Nucleus accumbens (tissue), 56 donors: ENCODE results near the gene TRABD2A.
A peak's percentile ranks its signal among the peaks of the same experiment; 100 is the strongest.
"Not testable (repeated sequence)": the region's sequence is repeated elsewhere in the genome, so short reads cannot be mapped to it uniquely, and the experiment has no call there.

Experiments
- DNase-seq, 56 donors: peaks; one replicate each; lab custom pipeline; 2025; lab: John Stamatoyannopoulos, UW

TRABD2A gene, protein sequence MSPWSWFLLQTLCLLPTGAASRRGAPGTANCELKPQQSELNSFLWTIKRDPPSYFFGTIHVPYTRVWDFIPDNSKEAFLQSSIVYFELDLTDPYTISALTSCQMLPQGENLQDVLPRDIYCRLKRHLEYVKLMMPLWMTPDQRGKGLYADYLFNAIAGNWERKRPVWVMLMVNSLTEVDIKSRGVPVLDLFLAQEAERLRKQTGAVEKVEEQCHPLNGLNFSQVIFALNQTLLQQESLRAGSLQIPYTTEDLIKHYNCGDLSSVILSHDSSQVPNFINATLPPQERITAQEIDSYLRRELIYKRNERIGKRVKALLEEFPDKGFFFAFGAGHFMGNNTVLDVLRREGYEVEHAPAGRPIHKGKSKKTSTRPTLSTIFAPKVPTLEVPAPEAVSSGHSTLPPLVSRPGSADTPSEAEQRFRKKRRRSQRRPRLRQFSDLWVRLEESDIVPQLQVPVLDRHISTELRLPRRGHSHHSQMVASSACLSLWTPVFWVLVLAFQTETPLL

GRCh38 chr2:84880645-84881521, at the start of gene TRABD2A:
Gene TRABD2A, minus strand, starts transcription at chr2:84881084. Its CDS starts 45 bp downstream, at chr2:84881039.
- peak in 2 of 56 donors; percentile 5 to 8 for DNase-seq

DNA sequence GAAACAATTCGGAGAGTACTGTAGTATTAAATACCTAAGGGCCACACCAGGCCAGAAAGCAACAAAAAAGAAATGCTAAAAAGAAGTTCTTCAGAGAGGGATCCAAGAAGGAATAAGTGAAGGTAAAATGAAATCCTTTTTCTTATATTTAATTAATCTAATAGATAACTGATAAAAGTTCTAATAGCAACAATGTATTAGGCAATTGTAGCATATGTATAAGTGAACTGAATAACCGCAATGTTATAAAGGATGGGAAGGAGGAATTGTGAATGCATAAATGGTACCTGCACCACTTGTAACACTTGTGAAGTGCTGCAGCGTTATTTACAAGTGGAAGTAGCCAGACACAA, 46.4 kb upstream of the TRABD2A start:
- no peak for DNase-seq

GRCh38 chr2:84925724-84926376, 45.0 kb upstream of the TRABD2A start:
- peak in 55 of 56 donors; percentile 33 to 97 (median 84) for DNase-seq

GRCh38 chr2:84925336-84925723, 44.4 kb upstream of the TRABD2A start:
- no peak for DNase-seq

DNA sequence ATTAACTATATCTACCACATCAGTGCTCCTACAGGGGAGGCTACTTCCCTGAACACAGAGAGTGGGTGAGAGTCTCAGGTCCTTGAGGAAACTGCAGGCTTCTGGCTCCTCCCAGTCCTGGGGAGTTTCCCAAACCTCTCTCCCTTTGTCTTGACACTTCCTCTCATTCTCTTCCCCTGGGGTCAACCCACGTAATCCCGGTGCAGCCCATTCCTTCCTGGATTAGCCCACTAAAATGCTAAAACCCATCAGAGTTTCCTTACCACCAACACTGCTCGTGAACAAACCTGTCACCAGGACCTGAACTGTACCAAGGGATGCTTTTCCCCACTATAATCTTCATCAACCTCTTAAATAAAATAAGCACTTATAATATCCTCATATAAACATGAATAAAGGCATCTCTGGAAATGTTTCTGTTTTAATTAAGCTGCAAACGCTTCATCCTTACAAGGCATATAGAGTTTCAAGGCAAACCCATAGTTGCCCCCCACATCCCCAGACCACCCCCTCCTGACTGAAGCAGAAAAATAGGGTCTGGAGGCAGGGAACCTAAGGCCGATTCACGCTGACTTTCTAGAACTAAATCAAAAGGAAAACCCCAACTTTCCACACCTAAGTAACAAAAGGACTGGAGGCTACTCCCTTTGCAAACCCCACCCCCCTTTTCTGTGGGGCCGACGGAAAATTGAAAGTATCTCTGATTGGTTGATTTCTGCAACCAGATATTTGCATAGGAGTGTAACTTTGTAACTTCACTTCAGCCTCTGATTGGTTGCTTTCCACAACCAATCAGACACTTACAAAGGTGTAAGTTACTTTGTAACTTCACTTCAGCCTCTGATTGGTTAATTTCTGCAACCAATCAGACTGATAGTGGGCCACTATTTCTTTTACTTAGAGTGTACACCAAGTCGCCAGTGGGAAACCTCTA, 43.6 kb upstream of the TRABD2A start:
- peak in 2 of 56 donors; percentile 11 to 15 for DNase-seq

- DNase-seq: no peak
Observed at GRCh38 chr2:84923009-84923408, 42.1 kb upstream of the TRABD2A start.

GRCh38 chr2:84919885-84920580, 39.1 kb upstream of the TRABD2A start:
- DNase-seq: peak in 32 of 56 donors; percentile 2 to 81 (median 28)

- DNase-seq: no peak
Observed at GRCh38 chr2:84918430-84918829, 37.5 kb upstream of the TRABD2A start.

GRCh38 chr2:84917821-84918220, 36.9 kb upstream of the TRABD2A start:
- peak in 3 of 56 donors; percentile 12 to 32 (median 25) for DNase-seq

DNA sequence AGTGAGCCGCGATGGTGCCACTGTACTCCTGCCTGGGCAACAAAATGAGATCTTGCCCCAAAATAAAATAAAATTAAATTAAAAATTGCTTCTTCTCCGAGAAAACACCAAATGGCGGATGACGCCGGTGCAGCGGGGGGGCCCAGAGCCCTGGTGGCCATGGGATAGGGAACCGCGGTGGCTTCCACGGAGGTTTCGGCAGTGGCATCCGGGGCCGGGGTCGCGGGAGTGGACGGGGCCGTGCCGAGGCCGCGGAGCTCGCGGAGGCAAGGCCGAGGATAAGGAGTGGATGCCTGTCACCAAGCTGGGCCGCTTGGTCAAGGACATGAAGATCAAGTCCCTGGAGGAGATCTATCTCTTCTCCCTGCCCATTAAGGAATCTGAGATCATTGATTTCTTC, 34.8 kb upstream of the TRABD2A start:
- not testable (repeated sequence) for DNase-seq

DNA sequence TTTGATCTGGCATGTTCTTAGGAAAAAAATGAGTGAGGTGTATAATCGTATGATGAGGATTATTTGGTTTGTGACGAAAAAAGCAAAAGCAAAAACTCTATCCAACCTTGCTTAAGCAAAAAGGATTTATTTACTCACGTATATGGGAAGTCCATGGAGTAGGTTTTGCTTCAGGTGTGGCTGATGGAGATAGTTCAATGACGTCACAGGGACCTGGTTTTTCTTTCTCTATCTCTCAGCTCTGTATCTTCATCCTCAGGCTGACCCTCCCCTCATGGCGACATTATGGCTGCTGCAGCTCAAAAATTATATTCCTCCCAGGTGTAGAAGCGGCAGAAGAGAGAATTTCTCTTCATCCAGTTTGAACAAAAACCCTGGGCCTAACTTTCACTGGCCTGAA, 33.5 kb upstream of the TRABD2A start:
- no peak for DNase-seq

GRCh38 chr2:84912984-84913383, 32.1 kb upstream of the TRABD2A start:
- DNase-seq: no peak

GRCh38 chr2:84911135-84911678, 30.3 kb upstream of the TRABD2A start:
- DNase-seq: no peak

GRCh38 chr2:84908948-84909713, 28.2 kb upstream of the TRABD2A start:
- DNase-seq: no peak

DNA sequence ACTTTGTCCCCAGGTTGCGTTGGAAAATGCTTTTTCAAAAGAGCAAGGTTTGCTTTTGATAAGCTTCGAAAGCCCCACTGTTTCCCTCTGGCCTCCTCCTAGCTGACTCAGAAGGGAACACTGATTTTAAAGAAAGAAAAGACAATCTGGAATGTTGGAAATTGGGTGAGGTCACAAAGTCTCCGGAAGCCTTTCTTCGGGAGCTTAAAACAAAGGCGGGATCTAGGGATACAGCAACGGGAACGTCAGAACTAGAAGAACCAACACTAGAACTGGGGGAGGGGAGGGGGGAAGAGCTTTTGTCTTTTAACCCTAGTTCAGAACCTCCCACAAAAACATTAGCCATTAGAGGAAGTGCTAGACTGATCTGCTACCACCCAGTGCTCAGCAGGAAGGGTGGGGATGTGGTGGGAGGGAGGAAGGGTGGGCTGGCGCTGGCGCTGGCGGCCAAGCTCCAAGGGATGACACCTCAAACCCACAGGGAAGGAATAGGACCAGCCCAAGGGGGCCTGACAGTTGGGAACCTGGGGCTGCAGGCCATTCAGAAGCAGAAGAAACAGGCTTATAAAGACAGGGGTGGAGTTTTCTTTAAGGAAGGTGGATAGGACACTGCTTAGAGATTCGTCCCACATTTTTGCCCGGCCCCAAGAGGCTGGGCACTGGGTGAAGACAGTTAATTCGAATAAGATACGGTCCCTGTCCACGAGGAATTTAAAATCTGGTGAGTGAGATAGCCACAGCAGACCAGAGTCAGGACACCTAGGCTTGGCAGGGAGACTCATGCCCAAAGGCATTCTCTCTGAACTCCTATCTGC, 26.2 kb upstream of the TRABD2A start:
- DNase-seq: peak in 32 of 56 donors; percentile 8 to 61 (median 24)

GRCh38 chr2:84906108-84906899, 25.4 kb upstream of the TRABD2A start:
- DNase-seq: peak in 33 of 56 donors; percentile 8 to 69 (median 31)
